K562 (cell line): ENCODE data around the gene G6PD. TPM values are rescaled to one million over a fixed set of nuclear protein-coding genes. Genes with fewer than 3 reads are reported as not detected.

Source experiments
- CREM ChIP-seq: IDR thresholded peaks from 2 replicates; pipeline ENCODE4 v1.6.1; 2014; ENCODE audit warnings: antibody characterized with exemption, low read depth
- E2F3 ChIP-seq: fragments of 250-450 bp; sonication (Bioruptor Pico); IDR thresholded peaks from 2 replicates; pipeline ENCODE4 v1.4.0; 2020; ENCODE audit warnings: mild to moderate bottlenecking
- HMBOX1 ChIP-seq: sonication (generic); IDR thresholded peaks from 2 replicates; pipeline ENCODE4 v1.6.1; 2016
- HOXB6 ChIP-seq: fragments of 250-450 bp; sonication (Bioruptor Pico); IDR thresholded peaks from 2 replicates; pipeline ENCODE4 v1.5.1; 2022; ENCODE audit warnings: mild to moderate bottlenecking, borderline replicate concordance
- KAT7 ChIP-seq: sonication (generic); formaldehyde crosslinking; IDR thresholded peaks from 2 replicates; pipeline ENCODE4 v1.8.0; 2022; ENCODE audit warnings: missing genetic modification reagents, mild to moderate bottlenecking, borderline replicate concordance
- MAFG ChIP-seq: fragments of 450-650 bp; conservative IDR thresholded peaks from 2 replicates; pipeline ENCODE4 v1.6.1; 2016; ENCODE audit warnings: missing genetic modification characterization, missing compliant biosample characterization
- NFE2L1 ChIP-seq: fragments of 450-650 bp; IDR thresholded peaks from 2 replicates; pipeline ENCODE4 v1.6.1; 2016; ENCODE audit warnings: missing genetic modification characterization, low read depth, mild to moderate bottlenecking, missing compliant biosample characterization, moderate library complexity, borderline replicate concordance
- NR2F6 ChIP-seq: fragments of 450-650 bp; formaldehyde crosslinking; IDR thresholded peaks from 2 replicates; pipeline ENCODE4 v1.4.0; 2020; ENCODE audit warnings: mild to moderate bottlenecking
- POU5F1 ChIP-seq: fragments of 150-350 bp; IDR thresholded peaks from 2 replicates; pipeline ENCODE4 v1.6.1; 2014; ENCODE audit warnings: borderline replicate concordance, low read length, low read depth, mild to moderate bottlenecking; ENCODE audit not compliant: partially characterized antibody
- SRSF3 ChIP-seq: fragments of 200-400 bp; formaldehyde crosslinking; IDR thresholded peaks from 2 replicates; pipeline ENCODE4 v1.6.1; 2016; ENCODE audit warnings: mild to moderate bottlenecking, low read length, moderate library complexity; ENCODE audit not compliant: insufficient read depth
- TBL1XR1 ChIP-seq, 2 experiments: IDR thresholded peaks; 2 replicates each; pipeline ENCODE4 v1.6.1; 2012; ENCODE audit warnings: improper control_type of control experiment in 2 of 2, low read length in 2 of 2, mild to moderate bottlenecking in 1 of 2
- TCF15 ChIP-seq: fragments of 250-450 bp; sonication (Bioruptor Pico); IDR thresholded peaks from 2 replicates; pipeline ENCODE4 v1.8.0; 2022; ENCODE audit warnings: moderate library complexity, mild to moderate bottlenecking, inconsistent platforms
- TCFL5 ChIP-seq: fragments of 250-450 bp; sonication (Bioruptor Pico); conservative IDR thresholded peaks from 2 replicates; pipeline ENCODE4 v1.6.1; 2021; ENCODE audit warnings: mild to moderate bottlenecking, moderate library complexity, matching md5 sums
- TGIF2 ChIP-seq: sonication (generic); formaldehyde crosslinking; IDR thresholded peaks from 2 replicates; pipeline ENCODE4 v1.8.1; 2022; ENCODE audit warnings: mild to moderate bottlenecking, missing genetic modification reagents, moderate library complexity
- ZBTB33 ChIP-seq: sonication (generic); formaldehyde crosslinking; IDR thresholded peaks from 2 replicates; pipeline ENCODE4 v1.8.1; 2023; ENCODE audit warnings: mild to moderate bottlenecking, missing genetic modification reagents
- ZBTB8A ChIP-seq: fragments of 450-650 bp; IDR thresholded peaks from 2 replicates; pipeline ENCODE4 v1.6.1; 2018; ENCODE audit warnings: mild to moderate bottlenecking, moderate library complexity; ENCODE audit not compliant: partially characterized antibody
- ZNF449 ChIP-seq: fragments of 250-450 bp; sonication (Bioruptor Pico); IDR thresholded peaks from 2 replicates; pipeline ENCODE4 v1.8.0; 2022; ENCODE audit warnings: moderate library complexity, mild to moderate bottlenecking, inconsistent platforms
- ZNF507 ChIP-seq: conservative IDR thresholded peaks from 2 replicates; pipeline ENCODE4 v1.6.1; 2017; ENCODE audit warnings: missing genetic modification characterization, missing compliant biosample characterization
- ZNF740 ChIP-seq, 3 experiments: fragments of 200-800 bp in 1 of 3; sonication (Bioruptor generic) in 1 of 3; sonication (generic) in 1 of 3; formaldehyde crosslinking in 1 of 3; IDR thresholded peaks; 2 replicates each; pipeline versions ENCODE4 v1.6.1 to v1.8.0; 2016 to 2022; ENCODE audit warnings: mild to moderate bottlenecking in 2 of 3, missing compliant biosample characterization in 2 of 3, missing genetic modification characterization in 2 of 3, missing genetic modification reagents in 1 of 3
- polyA plus RNA-seq, 8 experiments: library from polyadenylated mRNA; depleted of rRNA in 4 of 8; stranded (reverse) in 5 of 8; unstranded in 3 of 8; fragments of >200 nt; fragmentation: Nextera tagmentation in 2 of 8; fragmentation: Illumina TruSeq in 1 of 8; extraction: Ambion mirVana in 2 of 8; extraction: Trizol in 1 of 8; gene quantifications; 2 replicates each; pipeline versions ENCODE4 v1.2.1 to v1.2.3, GENCODE V29; 2011 to 2014; ENCODE audit warnings: inconsistent platforms in 1 of 8, missing spikeins in 1 of 8
- total RNA-seq, 7 experiments: library from RNA; depleted of rRNA in 6 of 7; stranded (reverse); fragments of >200 nt in 6 of 7; fragmentation: Illumina TruSeq in 2 of 7; extraction: Trizol in 2 of 7; gene quantifications; 2 replicates each; pipeline versions ENCODE4 v1.2.1 to v1.2.3, GENCODE V29; 2011 to 2021; ENCODE audit warnings: low replicate concordance in 1 of 7

G6PD gene
- total and polyA plus RNA-seq, 9 of the 15 experiments (the other 6 are each of a cell fraction or from before 2014, with no cell fraction given): 2.9 to 222 (median 66.4) TPM

- no peak for TF ChIP-seq ZNF740 (CRISPR knock-in tag; IDR thresholded peaks at IDR 0.05)
- TF ChIP-seq ZNF740 (tag; IDR thresholded peaks at IDR 0.05): no peak
- TF ChIP-seq ZBTB33: no peak
- no peak for TF ChIP-seq HMBOX1
- no peak for TF ChIP-seq ZNF507
- TF ChIP-seq NFE2L1 (tag): peak; percentile 54; the same call in 1 of the 2 replicates
- no peak for TF ChIP-seq POU5F1
- TF ChIP-seq TCF15 (CRISPR knock-in tag): no peak
- no peak for TF ChIP-seq ZNF449
- TF ChIP-seq CREM: peak; percentile 61
- TF ChIP-seq TBL1XR1 (IDR thresholded peaks at IDR 0.05; ENCODE audit: low read length in 2 of 2): peak in 1 of 2 experiments; percentile 39; a peak in 1 of 4 replicates
- TF ChIP-seq SRSF3: no peak
- TF ChIP-seq E2F3: no peak
- TF ChIP-seq TGIF2 (CRISPR knock-in tag): no peak
- TF ChIP-seq TCFL5 (CRISPR knock-in tag): no peak
- no peak for TF ChIP-seq ZBTB8A
- no peak for TF ChIP-seq HOXB6
- TF ChIP-seq NR2F6 (CRISPR knock-in tag): no peak
- peak; percentile 93 for TF ChIP-seq MAFG
- TF ChIP-seq KAT7 (CRISPR knock-in tag): peak; percentile 27; the same call in 1 of the 2 replicates
These were observed 62.1 kb downstream of the G6PD start (continued) for GRCh38 chrX:154484255-154485149.
